ENCODE measurements around the gene LEF1.
A peak's percentile ranks its signal among the peaks of the same experiment; 100 is the strongest.
"Not testable (repeated sequence)": the region's sequence is repeated elsewhere in the genome, so short reads cannot be mapped to it uniquely, and the experiment has no call there.

Gene LEF1

DNA sequence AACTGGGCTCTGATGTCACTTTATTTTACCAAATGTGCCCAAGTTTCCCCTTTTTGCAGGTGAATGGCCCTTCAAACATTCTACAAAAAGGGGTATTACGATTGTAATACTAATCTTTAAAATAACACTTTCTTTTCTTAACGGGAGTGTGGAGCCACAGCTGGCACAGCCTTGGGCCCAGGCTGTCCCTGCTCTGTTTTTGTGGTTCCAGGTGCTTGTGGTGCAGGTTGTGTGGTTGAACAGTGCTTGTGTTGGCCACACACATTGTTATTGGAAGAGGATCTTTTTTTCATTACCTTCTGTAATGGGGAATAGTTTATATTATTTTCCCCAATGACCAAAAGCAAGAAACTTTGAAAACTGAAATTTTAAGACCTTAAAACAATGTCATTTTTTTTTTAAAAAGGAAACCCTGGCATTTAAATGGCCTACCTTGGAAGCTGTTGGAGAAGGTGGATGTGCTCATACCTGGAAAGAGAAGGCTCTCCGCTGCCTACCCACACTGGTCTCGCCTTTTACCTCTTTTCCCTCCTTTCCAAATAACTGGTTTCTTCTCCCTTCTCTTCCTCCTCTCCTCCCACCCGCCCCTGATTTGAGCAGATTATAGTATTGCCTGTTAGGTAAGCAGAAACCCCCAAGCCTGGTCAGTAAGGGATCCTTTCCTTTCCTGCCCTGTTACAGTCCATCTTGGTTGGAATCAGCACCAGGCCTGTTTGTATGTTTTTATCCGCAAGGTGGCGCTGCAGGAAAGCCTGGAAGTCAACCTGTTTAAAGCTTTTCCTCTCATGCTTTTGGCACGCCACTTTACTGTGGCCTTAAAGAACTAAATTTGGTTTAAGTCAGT, 150.5 kb downstream of the LEF1 start:
- FAIRE-seq (peak; percentile 89), DNase-seq (ENCODE audit: insufficient read length, low spot score) (peak; percentile 37)
- TF ChIP-seq POLR2A (IDR thresholded peaks at IDR 0.05; ENCODE audit: low read depth, low read length) = no peak
- TF ChIP-seq PAX5 (IDR thresholded peaks at IDR 0.05; ENCODE audit: insufficient read depth, low read length, severe bottlenecking) = no peak
- TF ChIP-seq TAF1 (IDR thresholded peaks at IDR 0.05; ENCODE audit: low read depth, low read length) = no peak
- TF ChIP-seq SPI1 (IDR thresholded peaks at IDR 0.05; ENCODE audit: low read depth, low read length) = no peak
- no peak for TF ChIP-seq POU2F2 (IDR thresholded peaks at IDR 0.05; ENCODE audit: low read depth, low read length)
- TF ChIP-seq POLR2AphosphoS5 (IDR thresholded peaks at IDR 0.05; ENCODE audit: low read depth, low read length) = no peak

DNA sequence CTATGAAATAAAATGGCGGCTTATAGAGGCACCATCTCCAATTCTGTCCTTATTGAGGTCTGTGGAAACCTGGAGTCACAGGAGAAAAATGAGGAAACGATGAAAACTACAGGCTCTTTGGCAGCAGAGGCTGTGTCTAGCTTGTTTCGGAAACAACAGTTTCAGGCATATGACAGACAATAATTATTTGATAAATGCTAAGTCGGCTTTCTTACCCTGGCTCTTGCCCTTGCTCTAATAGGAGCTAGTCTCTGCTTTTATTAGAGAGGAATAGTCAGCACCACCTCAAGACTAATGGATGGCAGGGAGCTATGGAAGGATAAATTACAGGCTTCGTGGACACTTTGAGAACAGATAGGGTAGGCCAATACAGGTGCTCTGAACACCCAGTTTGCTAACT, 154.8 kb downstream of the LEF1 start:
- no peak for TF ChIP-seq POU2F2 (IDR thresholded peaks at IDR 0.05; ENCODE audit: low read depth, low read length)
- TF ChIP-seq SPI1 (IDR thresholded peaks at IDR 0.05; ENCODE audit: low read depth, low read length) = no peak
- no peak for TF ChIP-seq POLR2A (IDR thresholded peaks at IDR 0.05; ENCODE audit: low read depth, low read length)
- TF ChIP-seq PAX5 (IDR thresholded peaks at IDR 0.05; ENCODE audit: insufficient read depth, low read length, severe bottlenecking) = no peak
- no peak for TF ChIP-seq POLR2AphosphoS5 (IDR thresholded peaks at IDR 0.05; ENCODE audit: low read depth, low read length)
- TF ChIP-seq TAF1 (IDR thresholded peaks at IDR 0.05; ENCODE audit: low read depth, low read length) = no peak
- DNase-seq (ENCODE audit: insufficient read length, low spot score) = no peak
- no peak for FAIRE-seq

DNA sequence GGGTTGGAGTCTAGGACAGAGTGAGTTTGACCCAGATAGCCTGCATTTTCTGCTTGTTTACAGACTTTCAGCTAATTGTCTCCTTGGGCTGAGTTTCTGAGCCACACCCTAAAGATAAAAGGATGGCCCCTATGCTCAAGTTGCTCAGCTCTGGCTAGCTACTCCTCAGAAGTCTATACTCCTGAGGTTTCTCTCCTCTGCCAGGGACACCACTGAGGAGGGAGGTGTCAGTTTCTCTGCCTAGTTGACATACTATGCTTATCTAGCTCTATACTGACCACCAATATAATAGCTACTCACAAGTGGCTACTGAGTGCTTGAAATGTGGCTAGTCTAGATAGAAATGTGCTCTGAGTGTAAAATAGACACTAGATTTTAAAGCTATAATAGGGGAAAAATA, 155.4 kb downstream of the LEF1 start:
- TF ChIP-seq TAF1 (IDR thresholded peaks at IDR 0.05; ENCODE audit: low read depth, low read length) = no peak
- TF ChIP-seq PAX5 (IDR thresholded peaks at IDR 0.05; ENCODE audit: insufficient read depth, low read length, severe bottlenecking) = no peak
- TF ChIP-seq POLR2AphosphoS5 (IDR thresholded peaks at IDR 0.05; ENCODE audit: low read depth, low read length) = no peak
- no peak for TF ChIP-seq SPI1 (IDR thresholded peaks at IDR 0.05; ENCODE audit: low read depth, low read length)
- no peak for TF ChIP-seq POLR2A (IDR thresholded peaks at IDR 0.05; ENCODE audit: low read depth, low read length)
- TF ChIP-seq POU2F2 (IDR thresholded peaks at IDR 0.05; ENCODE audit: low read depth, low read length) = no peak
- no peak for DNase-seq (ENCODE audit: insufficient read length, low spot score)

DNA sequence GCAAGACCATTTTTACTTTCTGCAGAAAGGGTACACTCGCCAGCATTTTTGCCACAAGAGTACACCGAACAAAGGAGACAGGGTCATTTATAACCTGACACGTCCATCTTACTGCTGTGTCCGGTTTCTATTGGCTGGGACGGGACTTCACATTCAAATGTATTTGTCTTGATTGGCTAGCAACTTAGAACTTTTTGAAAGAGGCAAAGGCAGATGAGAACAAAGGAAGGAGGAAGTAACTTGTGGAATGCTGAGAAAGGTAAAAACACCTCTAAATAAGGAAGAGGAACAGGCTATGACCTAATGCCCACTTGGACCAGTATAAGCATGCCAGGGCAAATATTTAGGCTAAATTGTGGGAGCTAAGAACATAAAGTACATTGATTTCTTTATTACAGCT, 156.3 kb downstream of the LEF1 start:
- not testable (repeated sequence) for FAIRE-seq; DNase-seq (ENCODE audit: insufficient read length, low spot score)

More for the DNA sequence above, 155.4 kb downstream of the LEF1 start:
- no peak for FAIRE-seq

DNA sequence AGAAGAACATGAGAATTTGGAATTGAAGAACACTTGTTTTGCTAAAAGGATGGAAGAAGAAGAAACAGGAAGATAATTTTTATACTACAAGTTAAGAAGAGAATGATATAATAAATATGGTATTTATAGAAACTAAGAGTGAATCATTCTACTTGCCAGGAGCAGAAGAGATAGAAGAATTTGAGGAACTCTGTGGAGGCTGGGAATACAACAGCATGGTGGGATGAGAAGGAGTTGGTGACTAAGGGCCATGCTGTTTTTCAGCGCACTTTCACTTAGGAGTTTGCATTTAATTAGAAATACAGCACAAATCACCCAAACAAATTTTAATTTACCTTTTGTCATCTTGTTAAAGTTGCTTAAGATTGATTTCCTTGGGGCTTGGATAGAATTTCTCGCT, 158.6 kb downstream of the LEF1 start:
- no peak for TF ChIP-seq POU2F2 (IDR thresholded peaks at IDR 0.05; ENCODE audit: low read depth, low read length)
- no peak for TF ChIP-seq SPI1 (IDR thresholded peaks at IDR 0.05; ENCODE audit: low read depth, low read length)
- no peak for TF ChIP-seq POLR2A (IDR thresholded peaks at IDR 0.05; ENCODE audit: low read depth, low read length)
- TF ChIP-seq PAX5 (IDR thresholded peaks at IDR 0.05; ENCODE audit: insufficient read depth, low read length, severe bottlenecking) = no peak
- no peak for TF ChIP-seq POLR2AphosphoS5 (IDR thresholded peaks at IDR 0.05; ENCODE audit: low read depth, low read length)
- no peak for TF ChIP-seq TAF1 (IDR thresholded peaks at IDR 0.05; ENCODE audit: low read depth, low read length)
- FAIRE-seq (no peak), DNase-seq (ENCODE audit: insufficient read length, low spot score) (no peak)

DNA sequence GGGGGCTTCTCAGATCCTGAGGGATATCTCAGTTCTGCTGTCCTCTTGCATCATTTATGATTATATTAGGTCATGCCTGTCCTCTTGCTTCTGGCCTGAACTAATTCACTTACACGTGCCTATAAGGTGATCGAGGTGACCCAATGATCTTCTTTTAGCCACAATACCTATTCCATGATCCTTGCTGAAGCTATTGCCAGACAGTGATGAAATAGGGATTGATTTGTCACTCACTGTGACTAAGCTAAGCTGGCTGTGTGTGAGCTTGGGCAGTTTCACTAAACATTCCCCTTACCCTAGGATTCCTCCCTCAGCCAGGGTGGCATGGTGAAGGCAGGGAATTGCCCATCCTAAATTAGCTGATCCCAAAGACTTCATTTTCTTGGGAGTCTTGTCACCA, 160.0 kb downstream of the LEF1 start:
- no peak for DNase-seq (ENCODE audit: insufficient read length, low spot score)
- no peak for FAIRE-seq
- TF ChIP-seq POU2F2 (IDR thresholded peaks at IDR 0.05; ENCODE audit: low read depth, low read length) = no peak
- TF ChIP-seq PAX5 (IDR thresholded peaks at IDR 0.05; ENCODE audit: insufficient read depth, low read length, severe bottlenecking) = no peak
- TF ChIP-seq POLR2AphosphoS5 (IDR thresholded peaks at IDR 0.05; ENCODE audit: low read depth, low read length) = no peak
- TF ChIP-seq SPI1 (IDR thresholded peaks at IDR 0.05; ENCODE audit: low read depth, low read length) = no peak
- no peak for TF ChIP-seq POLR2A (IDR thresholded peaks at IDR 0.05; ENCODE audit: low read depth, low read length)
- no peak for TF ChIP-seq TAF1 (IDR thresholded peaks at IDR 0.05; ENCODE audit: low read depth, low read length)

DNA sequence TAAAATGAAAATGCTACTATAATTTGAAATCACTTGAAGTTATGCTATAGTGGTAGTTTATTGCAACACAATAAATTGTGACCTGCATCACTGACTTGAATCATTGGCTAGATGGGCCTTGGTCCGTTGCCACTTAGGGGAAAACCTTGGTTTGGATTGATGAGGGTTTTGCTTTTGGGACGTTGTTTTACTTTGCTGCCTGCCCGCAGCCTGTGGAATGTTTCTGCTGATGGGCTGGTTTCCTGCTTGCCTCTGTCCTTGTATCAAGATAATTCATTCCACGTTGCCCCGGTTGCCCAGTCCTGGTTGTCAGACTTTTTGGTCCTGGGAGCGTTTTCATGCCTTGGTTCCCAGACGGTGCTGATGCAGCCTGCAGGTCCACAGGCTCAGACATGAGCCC, 160.7 kb downstream of the LEF1 start:
- DNase-seq (ENCODE audit: insufficient read length, low spot score) (no peak), FAIRE-seq (no peak)
- TF ChIP-seq POLR2A (IDR thresholded peaks at IDR 0.05; ENCODE audit: low read depth, low read length) = no peak
- no peak for TF ChIP-seq PAX5 (IDR thresholded peaks at IDR 0.05; ENCODE audit: insufficient read depth, low read length, severe bottlenecking)
- no peak for TF ChIP-seq TAF1 (IDR thresholded peaks at IDR 0.05; ENCODE audit: low read depth, low read length)
- TF ChIP-seq POU2F2 (IDR thresholded peaks at IDR 0.05; ENCODE audit: low read depth, low read length) = no peak
- TF ChIP-seq POLR2AphosphoS5 (IDR thresholded peaks at IDR 0.05; ENCODE audit: low read depth, low read length) = no peak
- no peak for TF ChIP-seq SPI1 (IDR thresholded peaks at IDR 0.05; ENCODE audit: low read depth, low read length)

DNA sequence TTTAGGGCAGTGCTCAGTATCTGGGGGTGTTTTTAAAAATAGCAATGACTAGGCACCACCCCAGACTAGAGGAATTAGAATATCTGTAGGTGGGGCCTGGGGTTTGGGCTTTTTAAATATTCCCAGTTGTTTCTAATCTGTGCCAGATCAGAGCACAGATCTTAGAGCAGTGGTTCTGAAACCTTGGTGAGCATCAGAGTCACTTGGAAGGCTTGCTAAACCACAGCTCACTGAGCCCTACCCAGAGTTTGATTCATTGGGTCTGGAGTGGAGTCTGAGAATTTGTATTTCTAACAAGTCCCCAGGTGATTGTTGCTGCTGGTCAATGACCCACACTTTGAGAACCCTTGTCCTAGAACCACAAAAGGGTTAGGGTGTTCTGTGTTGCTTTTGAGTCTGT, 162.4 kb downstream of the LEF1 start:
- FAIRE-seq (no peak), DNase-seq (ENCODE audit: insufficient read length, low spot score) (no peak)
- TF ChIP-seq PAX5 (IDR thresholded peaks at IDR 0.05; ENCODE audit: insufficient read depth, low read length, severe bottlenecking) (no peak), POLR2A (IDR thresholded peaks at IDR 0.05; ENCODE audit: low read depth, low read length) (no peak)

DNA sequence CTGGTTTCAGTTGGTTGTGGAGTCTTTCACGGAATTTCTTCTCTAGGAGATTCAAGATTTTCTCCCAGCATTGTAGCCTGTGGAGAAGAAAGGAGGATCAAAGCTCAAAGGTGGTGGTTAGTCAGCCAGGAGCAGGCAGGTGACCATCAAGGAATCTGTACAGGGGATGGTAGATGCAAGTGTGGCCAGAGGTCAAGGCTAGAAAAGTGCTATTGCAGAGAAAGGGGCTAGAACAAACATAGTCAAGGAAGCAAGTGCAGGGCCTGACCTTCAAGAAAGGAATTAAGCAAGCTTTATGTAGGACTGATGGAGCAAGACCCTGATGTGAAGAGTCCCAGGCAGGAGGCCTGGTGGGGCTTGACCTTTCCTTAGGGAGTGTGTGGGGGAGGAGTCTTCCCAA, 162.9 kb downstream of the LEF1 start:
- FAIRE-seq (no peak), DNase-seq (ENCODE audit: insufficient read length, low spot score) (no peak)
- TF ChIP-seq SPI1 (IDR thresholded peaks at IDR 0.05; ENCODE audit: low read depth, low read length) (no peak), POU2F2 (IDR thresholded peaks at IDR 0.05; ENCODE audit: low read depth, low read length) (no peak), TAF1 (IDR thresholded peaks at IDR 0.05; ENCODE audit: low read depth, low read length) (no peak), PAX5 (IDR thresholded peaks at IDR 0.05; ENCODE audit: insufficient read depth, low read length, severe bottlenecking) (no peak), POLR2A (IDR thresholded peaks at IDR 0.05; ENCODE audit: low read depth, low read length) (no peak), POLR2AphosphoS5 (IDR thresholded peaks at IDR 0.05; ENCODE audit: low read depth, low read length) (no peak)

DNA sequence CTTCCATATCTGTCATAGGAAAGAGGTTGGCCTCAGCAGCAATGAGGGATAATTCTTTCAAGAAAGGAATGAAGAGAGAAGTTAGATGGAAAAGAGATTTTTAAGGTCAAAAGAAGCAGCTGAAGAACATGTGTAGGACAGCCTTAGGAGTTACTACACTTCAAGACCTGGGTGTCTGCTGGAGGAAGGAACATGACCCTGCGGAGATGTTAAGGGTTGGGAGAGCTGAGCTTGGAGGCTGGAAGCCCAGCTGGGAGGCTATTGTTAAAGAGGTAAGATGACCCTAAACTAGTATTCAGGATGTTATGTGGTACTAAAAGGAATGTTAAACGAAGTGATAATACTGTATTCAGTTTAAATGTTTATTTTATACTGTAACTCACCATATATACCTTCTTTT, 164.1 kb downstream of the LEF1 start:
- TF ChIP-seq SPI1 (IDR thresholded peaks at IDR 0.05; ENCODE audit: low read depth, low read length) (no peak), POLR2A (IDR thresholded peaks at IDR 0.05; ENCODE audit: low read depth, low read length) (no peak), PAX5 (IDR thresholded peaks at IDR 0.05; ENCODE audit: insufficient read depth, low read length, severe bottlenecking) (no peak), POU2F2 (IDR thresholded peaks at IDR 0.05; ENCODE audit: low read depth, low read length) (no peak), TAF1 (IDR thresholded peaks at IDR 0.05; ENCODE audit: low read depth, low read length) (no peak), POLR2AphosphoS5 (IDR thresholded peaks at IDR 0.05; ENCODE audit: low read depth, low read length) (no peak)
- FAIRE-seq (no peak), DNase-seq (ENCODE audit: insufficient read length, low spot score) (no peak)
